Smooth muscle cell (in vitro differentiated cells): Measurements from ENCODE around the gene CALB2. TPM values are rescaled to one million over a fixed set of nuclear protein-coding genes. Genes with fewer than 3 reads are reported as not detected.
"Not testable (repeated sequence)": the region's sequence is repeated elsewhere in the genome, so short reads cannot be mapped to it uniquely, and the experiment has no call there.

Experiments used
- DNase-seq: peaks from one replicate; lab custom pipeline; 2025; ENCODE audit not compliant: unreplicated experiment; lab: John Stamatoyannopoulos, UW
- H2AFZ ChIP-seq: fragments of 200-600 bp; sonication (generic); 2 replicates; pipeline ENCODE4 v1.6.0; 2016; ENCODE audit warnings: antibody characterized with exemption, low read depth, mild to moderate bottlenecking
- H3F3A ChIP-seq: fragments of 200-600 bp; sonication (generic); 2 replicates; pipeline ENCODE4 v1.6.0; 2017; ENCODE audit warnings: antibody characterized with exemption, low read depth
- H3K27ac ChIP-seq: fragments of 200-600 bp; sonication (generic); 2 replicates; pipeline ENCODE4 v1.5.1; 2016; ENCODE audit warnings: low read depth, mild to moderate bottlenecking
- H3K27me3 ChIP-seq: fragments of 200-600 bp; sonication (generic); 2 replicates; pipeline ENCODE4 v1.6.1; 2016; ENCODE audit warnings: low read depth, mild to moderate bottlenecking
- H3K36me3 ChIP-seq: fragments of 200-600 bp; sonication (generic); 2 replicates; pipeline ENCODE4 v1.5.1; 2016; ENCODE audit warnings: low read depth
- H3K4me1 ChIP-seq: fragments of 200-600 bp; sonication (generic); 2 replicates; pipeline ENCODE4 v1.5.1; 2016; ENCODE audit warnings: low read depth
- H3K4me2 ChIP-seq: fragments of 200-600 bp; sonication (generic); 2 replicates; pipeline ENCODE4 v1.6.0; 2016; ENCODE audit warnings: mild to moderate bottlenecking
- H3K4me3 ChIP-seq: fragments of 200-600 bp; sonication (generic); 2 replicates; pipeline ENCODE4 v1.5.1; 2016; ENCODE audit warnings: mild to moderate bottlenecking
- H3K79me2 ChIP-seq: fragments of 200-600 bp; sonication (generic); 2 replicates; pipeline ENCODE4 v1.6.0; 2016; ENCODE audit warnings: low read depth, mild to moderate bottlenecking
- H3K9ac ChIP-seq: fragments of 200-600 bp; sonication (generic); 2 replicates; pipeline ENCODE4 v1.6.0; 2016; ENCODE audit warnings: low read depth
- H3K9me3 ChIP-seq: fragments of 200-600 bp; sonication (generic); replicated peaks from 2 replicates; pipeline ENCODE4 v1.5.1; 2016; ENCODE audit warnings: low read depth
- H4K20me1 ChIP-seq: fragments of 200-600 bp; sonication (generic); 2 replicates; pipeline ENCODE4 v1.6.0; 2016; ENCODE audit warnings: low read depth
- CTCF ChIP-seq: fragments of 200-600 bp; sonication (generic); IDR thresholded peaks from 2 replicates; pipeline ENCODE4 v1.5.1; 2017; ENCODE audit warnings: borderline replicate concordance, mild to moderate bottlenecking, antibody characterized with exemption; ENCODE audit not compliant: insufficient read depth, poor library complexity, severe bottlenecking
- WGBS: methylation state at CpG from one replicate; pipeline ENCODE4 v1.1.7; 2016; ENCODE audit warnings: low lambda C conversion rate; 5-methylcytosine and 5-hydroxymethylcytosine counted together
- polyA plus RNA-seq: library from polyadenylated mRNA; unstranded; fragments of >200 nt; fragmentation: Nextera tagmentation; extraction: Ambion mirVana; gene quantifications from 2 replicates; pipeline ENCODE4 v1.2.1, GENCODE V29; 2016
- total RNA-seq: library from RNA; depleted of rRNA; stranded (reverse); fragments of >200 nt; gene quantifications from 2 replicates; pipeline ENCODE4 v1.2.3, GENCODE V29; 2014

CALB2 gene
- total and polyA plus RNA-seq, 2 experiments from 2014 or later = 23.6 to 60.7 TPM

DNA sequence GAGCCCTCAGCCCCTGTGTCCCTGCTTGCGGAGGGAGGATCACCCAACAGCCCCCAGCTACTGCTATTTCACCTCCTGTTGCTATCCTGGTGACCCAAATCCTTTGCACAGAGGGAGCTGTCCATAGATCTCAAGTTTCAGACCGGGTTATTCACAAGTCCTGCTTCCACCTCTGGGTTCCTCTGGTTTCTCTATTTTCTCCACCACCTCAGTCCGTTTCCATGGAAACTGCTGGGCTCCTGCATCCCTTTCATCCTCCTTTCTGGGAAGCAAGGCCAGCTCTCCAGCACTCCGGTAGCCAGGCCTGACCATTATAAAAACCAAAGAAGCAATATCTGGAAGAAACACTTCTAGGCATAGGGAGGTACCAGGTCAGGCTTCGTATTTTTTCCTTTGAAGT, 4.8 kb upstream of the CALB2 start:
- H3K4me3 ChIP-seq = no peak overlapping the region
- no peaks in the 10 kb centered on the region for H3K36me3 ChIP-seq
- DNase-seq = no peak
- TF ChIP-seq CTCF = no peak
- WGBS = 84% methylated on average over 5 of the region's 5 CpGs
- H3K4me2 ChIP-seq = no peak overlapping the region
- no peaks in the 10 kb centered on the region for H3F3A ChIP-seq
- H2AFZ ChIP-seq = no peak overlapping the region
- H4K20me1 ChIP-seq = no peaks in the 10 kb centered on the region
- H3K79me2 ChIP-seq = no peaks in the 10 kb centered on the region
- no peaks in the 10 kb centered on the region for H3K4me1 ChIP-seq
- H3K27me3 ChIP-seq = peaks cover 11% of the 10 kb centered on the region
- no peaks in the 10 kb centered on the region for H3K9me3 ChIP-seq
- no peak overlapping the region for H3K27ac ChIP-seq
- no peak overlapping the region for H3K9ac ChIP-seq

- H3K79me2 ChIP-seq = no peaks in the 10 kb centered on the region
- H3K27me3 ChIP-seq = peaks cover 11% of the 10 kb centered on the region
- no peak for TF ChIP-seq CTCF
- H3K9ac ChIP-seq = no peak overlapping the region
- no peak overlapping the region for H3K4me3 ChIP-seq
- no peaks in the 10 kb centered on the region for H4K20me1 ChIP-seq
- DNase-seq = no peak
- H3K4me1 ChIP-seq = no peaks in the 10 kb centered on the region
- no peak overlapping the region for H2AFZ ChIP-seq
- no peak overlapping the region for H3K27ac ChIP-seq
- H3K4me2 ChIP-seq = no peak overlapping the region
- H3K36me3 ChIP-seq = no peaks in the 10 kb centered on the region
- 83% methylated on average over 4 of the region's 4 CpGs for WGBS
- H3K9me3 ChIP-seq = no peaks in the 10 kb centered on the region
- H3F3A ChIP-seq = no peaks in the 10 kb centered on the region
Measured at GRCh38 chr16:71354156-71354555, 4.4 kb upstream of the CALB2 start.

DNA sequence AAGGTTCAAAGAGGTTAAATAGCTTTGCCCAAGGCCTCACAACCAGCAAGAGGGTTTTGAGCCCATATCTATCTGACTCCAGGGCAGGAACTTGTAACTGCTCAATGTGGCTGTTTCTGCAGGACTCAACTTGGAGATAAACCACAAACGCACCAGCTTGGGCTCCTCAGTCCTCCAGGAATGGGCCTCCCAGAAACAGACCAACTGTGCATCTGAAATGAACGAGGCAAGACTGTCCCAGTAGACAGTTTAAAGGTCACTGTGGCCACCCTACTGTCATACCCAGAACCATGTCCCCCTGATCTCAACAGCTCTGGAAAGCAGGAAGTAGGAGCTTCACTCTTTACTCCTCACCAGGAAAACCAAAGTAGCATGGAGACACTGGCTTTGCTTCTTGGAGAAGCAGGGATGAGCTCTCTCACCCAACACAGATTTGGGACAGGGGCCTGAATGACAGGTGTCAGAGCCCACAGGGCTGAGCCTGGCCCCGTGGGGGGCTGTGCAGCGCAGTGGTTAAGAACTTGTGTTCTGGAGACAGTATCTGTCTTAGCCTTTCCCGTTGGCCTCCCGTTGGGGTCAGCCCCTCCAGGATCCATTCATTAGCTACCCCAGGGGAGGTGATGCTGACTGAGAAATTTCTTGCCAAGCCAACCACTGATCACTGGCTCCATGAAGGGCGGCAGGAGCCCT, 2.3 kb upstream of the CALB2 start:
- Histone ChIP-seq H3K27me3 (peaks cover 11% of the 10 kb centered on the region), H2AFZ (no peak overlapping the region), H3K9me3 (no peaks in the 10 kb centered on the region), H3K4me1 (no peaks in the 10 kb centered on the region), H3K9ac (no peak overlapping the region), H3K36me3 (no peaks in the 10 kb centered on the region), H3K4me3 (no peak overlapping the region), H3F3A (no peaks in the 10 kb centered on the region), H3K27ac (no peak overlapping the region), H3K79me2 (no peaks in the 10 kb centered on the region), H4K20me1 (no peaks in the 10 kb centered on the region), H3K4me2 (no peak overlapping the region)
- WGBS = 87% methylated on average over 7 of the region's 7 CpGs
- TF ChIP-seq CTCF = no peak
- no peak for DNase-seq

GRCh38 chr16:71356936-71357335, 1.6 kb upstream of the CALB2 start:
- H3K4me1 ChIP-seq, H3K36me3 ChIP-seq, H3K4me2 ChIP-seq, DNase-seq, H4K20me1 ChIP-seq, H3K9ac ChIP-seq, H3K27ac ChIP-seq, H3F3A ChIP-seq, H3K9me3 ChIP-seq, H3K79me2 ChIP-seq, H3K4me3 ChIP-seq, H2AFZ ChIP-seq: not testable (repeated sequence)
- H3K27me3 ChIP-seq = peaks cover 11% of the 10 kb centered on the region
- 94% methylated on average over 4 of the region's 4 CpGs for WGBS
